Renal cortex interstitium (tissue), 15 donors: ENCODE measurements around the gene CFHR5. TPM values are rescaled to one million over a fixed set of nuclear protein-coding genes. Genes with fewer than 3 reads are reported as not detected.
"Not testable (repeated sequence)": the region's sequence is repeated elsewhere in the genome, so short reads cannot be mapped to it uniquely, and the experiment has no call there.

ENCODE experiments used
- DNase-seq, 11 donors: peaks; one replicate each; pipeline ENCODE4 v3.0.0-alpha.2; 2013; ENCODE audit warnings: low read depth in 9 of 11, low spot score in 4 of 11; ENCODE audit errors: extremely low read depth in 1 of 11
- long read RNA-seq, 16 experiments: transcript quantifications; one replicate each; lab custom pipeline, GENCODE V29; 2026
- polyA plus RNA-seq, 3 donors: library from polyadenylated mRNA; unstranded; fragments of 120-200 nt; gene quantifications; one replicate each; pipeline ENCODE4 v1.2.1, GENCODE V29; 2013; ENCODE audit not compliant: insufficient read length in 3 of 3

The CFHR5 gene
- polyA plus RNA-seq = not detected
- long read RNA-seq, donor 1 = 0 reads
- long read RNA-seq, donor 2 = 0 reads
- long read RNA-seq, donor 3 = 0 reads
- long read RNA-seq, donor 4 = 0 reads
- long read RNA-seq, donor 5 = 0 reads
- long read RNA-seq, donor 6 = 0 reads
- long read RNA-seq, donor 7 = 0 reads
- long read RNA-seq, donor 8 = 0 reads
- long read RNA-seq, donor 9 = 0 reads
- long read RNA-seq, donor 10 = 0 reads
- long read RNA-seq, donor 11 = 0 reads
- long read RNA-seq, donor 12 = 0 reads
- long read RNA-seq, donor 13 = 0 reads
- long read RNA-seq, donor 14 = 0 reads
- long read RNA-seq, donor 15 = 0 reads
- long read RNA-seq, donor 16 = 0 reads

DNA sequence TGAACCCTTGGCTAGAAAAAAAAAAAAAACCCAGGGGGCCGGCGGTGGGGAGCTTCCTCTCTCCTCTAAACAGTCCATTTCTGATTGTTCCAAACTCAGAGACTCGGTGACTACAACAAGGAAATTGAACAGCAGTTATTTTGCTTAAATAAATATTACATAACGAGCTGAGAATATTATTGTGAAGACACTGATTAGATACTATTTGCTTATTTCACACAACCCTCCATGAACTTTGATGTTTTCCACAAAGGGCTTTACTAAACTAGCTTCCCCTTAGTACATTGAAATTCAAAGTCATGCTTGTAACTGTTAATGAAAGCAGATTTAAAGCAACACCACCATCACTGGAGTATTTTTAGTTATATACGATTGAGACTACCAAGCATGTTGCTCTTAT lies at the start of gene CFHR5:
CFHR5 (plus strand) TSS at position 279 of the 400 bp plus-strand sequence; CDS start at position 388, 109 bp downstream.
- no peak for DNase-seq

DNA sequence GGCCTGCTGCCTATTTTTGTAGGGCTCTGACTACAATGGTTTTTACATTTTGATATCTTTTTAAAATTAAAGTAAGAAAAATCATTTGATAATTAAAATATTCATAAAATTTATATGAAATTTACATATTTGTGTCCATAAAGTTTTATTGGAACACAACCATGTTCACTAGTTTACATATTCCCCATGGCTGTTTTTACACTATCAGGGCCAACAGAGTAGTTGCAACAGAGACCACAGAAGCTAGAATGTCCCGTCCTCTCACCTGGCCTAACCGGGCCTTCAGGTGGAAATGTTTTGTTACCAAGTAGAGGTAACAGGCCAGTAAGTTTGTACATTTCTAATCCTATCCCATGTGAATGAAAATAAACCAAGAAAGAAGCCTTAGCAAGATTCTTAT lies 44.5 kb upstream of the CFHR5 start:
- DNase-seq = not testable (repeated sequence)

DNA sequence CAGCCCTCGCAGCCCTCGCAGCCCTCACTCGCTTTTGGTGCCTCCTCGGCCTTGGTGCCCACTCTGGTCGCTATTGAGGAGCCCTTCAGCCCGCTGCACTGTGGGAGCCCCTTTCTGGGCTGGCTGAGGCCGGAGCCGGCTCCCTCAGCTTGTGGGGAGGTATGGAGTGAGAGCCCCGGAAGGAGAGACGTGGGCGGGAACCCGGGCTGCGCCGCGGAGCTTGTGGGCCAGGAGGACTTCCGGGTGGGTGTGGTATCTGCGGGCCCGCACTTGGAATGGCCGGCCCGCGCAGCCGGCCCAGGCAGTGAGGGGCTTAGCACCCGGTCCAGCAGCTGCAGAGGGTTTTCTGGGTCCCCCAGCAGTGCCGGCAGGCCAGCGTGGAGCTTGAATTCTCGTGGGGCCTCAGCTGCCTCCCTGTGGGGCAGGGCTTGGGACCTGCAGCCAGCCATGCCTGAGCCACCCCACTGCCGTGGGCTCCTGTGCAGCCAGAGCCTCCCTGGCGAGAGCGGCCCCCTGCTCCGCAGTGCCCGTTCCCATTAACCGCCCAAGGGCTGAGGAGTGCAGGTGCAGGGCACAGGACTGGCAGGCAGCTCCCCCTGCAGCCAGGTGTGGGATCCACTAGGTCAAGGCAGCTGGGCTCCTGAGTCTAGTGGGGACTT lies 43.7 kb upstream of the CFHR5 start:
- no peak for DNase-seq

DNA sequence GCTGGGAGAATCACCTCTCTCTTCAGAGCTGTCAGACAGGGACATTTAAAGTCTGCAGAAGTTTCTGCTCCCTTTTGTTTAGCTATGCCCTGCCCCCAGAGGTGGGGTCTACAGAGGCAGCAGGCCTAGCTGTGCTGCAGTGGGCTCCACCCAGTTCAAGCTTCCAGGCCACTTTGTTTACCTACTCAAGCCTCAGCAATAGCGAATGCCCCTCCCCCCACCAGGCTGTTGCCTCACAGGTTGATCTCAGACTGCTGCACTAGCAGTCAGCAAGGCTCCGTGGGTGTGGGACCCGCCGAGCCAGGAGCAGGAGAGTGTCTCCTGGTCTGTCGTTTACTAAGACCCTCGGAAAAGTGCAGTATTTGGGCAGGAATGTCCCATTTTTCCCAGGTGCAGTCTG lies 35.9 kb upstream of the CFHR5 start:
- DNase-seq = not testable (repeated sequence)

DNA sequence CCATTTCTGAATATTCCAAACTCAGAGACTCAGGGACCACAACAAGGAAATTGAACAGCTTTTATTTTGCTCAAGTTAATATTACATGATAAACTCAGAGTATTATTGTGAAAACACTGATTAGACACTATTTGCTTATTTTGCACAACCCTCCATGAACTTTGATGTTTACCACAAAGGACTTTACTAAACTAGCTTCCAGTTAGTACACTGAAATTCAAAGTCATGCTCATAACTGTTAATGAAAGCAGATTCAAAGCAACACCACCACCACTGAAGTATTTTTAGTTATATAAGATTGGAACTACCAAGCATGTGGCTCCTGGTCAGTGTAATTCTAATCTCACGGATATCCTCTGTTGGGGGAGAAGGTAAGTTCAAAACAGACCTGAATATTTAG lies 33.8 kb upstream of the CFHR5 start, which contains the start of gene CFHR2:
CFHR2 (plus strand) TSS at position 171 of the 400 bp plus-strand sequence; CDS start at position 314, 143 bp downstream.
- not testable (repeated sequence) for DNase-seq

DNA sequence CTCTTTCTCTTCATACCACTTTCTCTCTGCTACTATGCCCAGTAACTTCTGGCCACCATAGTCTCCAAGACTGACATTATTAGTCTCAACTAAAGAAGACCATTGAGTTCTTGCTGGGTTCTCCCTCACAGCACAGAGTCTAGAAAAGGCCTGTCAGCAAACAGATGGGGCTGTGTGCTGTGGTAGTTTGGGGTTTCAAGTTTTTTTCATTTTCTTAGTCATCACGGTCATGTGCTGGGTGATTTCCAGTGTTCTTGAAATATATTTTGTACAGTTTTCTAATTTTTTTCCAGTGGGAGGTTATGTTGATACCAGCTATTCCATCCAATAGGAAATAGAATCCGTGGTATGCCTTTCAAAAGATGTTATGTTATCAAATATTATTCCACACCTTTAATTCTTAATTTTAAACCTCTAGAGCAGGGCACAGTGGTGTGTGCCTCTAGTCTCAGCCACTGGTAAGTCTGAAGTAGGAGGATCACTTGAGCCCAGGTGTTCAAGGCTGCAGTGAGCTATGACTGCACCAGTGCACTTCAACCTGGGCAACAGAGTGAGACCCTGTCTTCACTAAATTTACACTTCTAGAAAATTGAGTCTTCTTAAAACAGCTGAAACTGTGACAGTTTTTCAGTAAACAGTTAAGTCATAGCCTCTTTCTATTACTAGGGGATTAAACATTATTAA lies 25.5 kb upstream of the CFHR5 start:
- DNase-seq = no peak

DNA sequence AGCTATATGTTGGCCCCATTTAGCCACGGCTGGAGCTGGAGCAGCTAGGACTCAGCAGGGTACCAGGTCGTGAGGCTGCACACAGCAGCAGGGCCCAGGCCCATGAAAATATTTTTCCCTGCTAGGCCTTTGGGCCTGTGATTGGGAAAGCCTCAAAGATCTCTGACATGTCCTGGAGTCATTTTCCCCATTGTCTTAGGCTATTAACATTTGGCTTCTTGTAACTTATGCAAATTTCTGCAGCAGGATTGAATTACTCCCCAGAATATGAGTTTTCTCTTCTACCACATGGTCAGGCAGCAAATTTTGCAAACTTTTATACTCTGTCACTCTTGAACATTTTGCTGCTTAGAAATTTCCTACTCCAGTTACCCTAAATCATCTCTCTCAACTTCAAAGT lies 22.6 kb upstream of the CFHR5 start:
- DNase-seq = no peak

DNA sequence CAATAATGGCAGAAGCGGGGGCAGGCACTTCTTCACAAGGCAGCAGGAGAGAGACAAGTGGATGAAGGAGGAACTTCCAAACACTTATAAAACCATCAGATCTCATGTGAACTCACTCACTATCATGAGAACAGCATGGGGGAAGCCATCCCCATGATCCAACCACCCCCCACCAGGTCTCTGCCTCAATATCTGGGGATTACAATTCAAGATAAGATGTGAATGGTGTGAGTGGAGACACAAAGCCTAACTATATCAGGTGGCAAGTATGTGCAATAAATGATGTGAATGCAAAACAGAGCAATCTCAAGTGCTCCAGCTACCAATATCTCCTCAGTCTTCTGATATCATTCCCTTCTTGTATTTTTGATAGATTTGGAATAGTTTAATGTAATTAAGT lies 21.4 kb upstream of the CFHR5 start:
- no peak for DNase-seq

DNA sequence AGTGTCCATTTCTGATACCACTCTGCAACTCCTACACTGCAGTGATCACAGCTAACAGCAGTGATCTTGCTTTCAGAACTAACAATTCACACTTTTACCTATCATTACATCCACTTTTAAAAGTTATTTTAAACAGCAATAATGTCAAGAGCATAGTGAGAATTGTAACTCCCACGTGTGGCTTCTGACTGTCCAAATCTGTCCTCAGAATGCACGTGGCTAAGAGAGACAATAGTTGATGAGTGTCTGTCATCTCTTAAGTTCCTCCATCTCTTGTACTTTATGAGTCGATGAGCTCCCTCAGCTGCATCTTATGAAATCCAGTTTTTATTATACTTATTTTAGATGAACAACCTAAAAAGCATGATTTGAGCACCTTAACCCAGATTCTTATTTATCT lies 16.5 kb upstream of the CFHR5 start:
- DNase-seq = no peak

DNA sequence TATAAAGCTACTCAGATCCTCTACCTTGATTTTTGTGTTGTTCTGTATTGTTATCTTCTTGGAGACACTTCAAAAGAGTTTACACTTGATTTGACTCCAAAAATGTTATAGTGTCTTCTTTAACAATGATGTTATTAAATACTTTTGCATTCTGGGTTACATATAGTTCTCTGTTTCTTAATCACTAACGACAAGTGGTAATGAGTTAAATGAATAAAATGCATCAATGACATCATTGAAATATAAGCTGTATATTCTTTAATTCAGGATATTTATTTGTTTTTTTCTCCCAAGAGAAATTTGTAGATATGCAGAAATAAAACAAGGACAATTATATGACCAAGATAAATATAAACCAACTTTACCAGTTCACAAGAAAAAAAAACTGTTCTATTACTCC lies 7.2 kb upstream of the CFHR5 start:
- no peak for DNase-seq

DNA sequence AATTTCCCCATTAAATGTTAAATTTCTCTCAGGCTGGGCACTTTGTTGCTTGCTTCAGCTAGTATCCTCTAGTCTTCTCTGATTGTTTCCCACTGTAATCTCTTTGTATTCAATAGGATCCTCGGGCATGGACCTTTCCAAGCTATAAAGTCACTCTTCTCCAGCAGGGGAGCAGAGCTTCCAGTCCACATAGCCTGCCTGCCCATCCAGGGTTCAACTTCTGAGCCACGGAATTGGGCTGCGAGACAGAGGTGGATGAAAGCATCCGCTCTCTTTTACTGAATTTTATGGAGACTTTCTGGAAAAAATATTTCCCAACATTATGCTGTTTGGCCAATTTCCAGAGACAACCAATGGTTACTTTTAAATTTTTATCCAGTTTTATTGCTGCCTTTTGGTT lies 1.1 kb upstream of the CFHR5 start:
- DNase-seq = no peak

DNA sequence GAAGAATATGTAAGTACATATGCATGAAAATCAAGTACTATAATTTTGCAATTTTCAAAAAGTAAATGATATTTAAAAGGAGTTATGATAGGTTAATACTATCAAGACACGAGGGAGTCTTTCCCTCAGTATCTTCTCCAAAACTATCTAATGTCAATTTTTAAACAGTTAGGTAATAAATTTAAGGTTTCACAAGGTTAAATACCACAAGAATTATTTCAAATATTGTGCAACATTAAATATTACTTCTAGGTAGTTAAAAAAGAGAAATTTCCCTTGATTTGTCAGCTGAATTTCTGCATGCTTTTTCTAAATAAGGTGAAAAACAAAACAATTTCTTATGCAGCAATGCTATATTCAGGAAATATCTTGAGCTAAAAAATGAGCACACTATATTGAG lies 3.5 kb downstream of the CFHR5 start:
- DNase-seq = no peak

DNA sequence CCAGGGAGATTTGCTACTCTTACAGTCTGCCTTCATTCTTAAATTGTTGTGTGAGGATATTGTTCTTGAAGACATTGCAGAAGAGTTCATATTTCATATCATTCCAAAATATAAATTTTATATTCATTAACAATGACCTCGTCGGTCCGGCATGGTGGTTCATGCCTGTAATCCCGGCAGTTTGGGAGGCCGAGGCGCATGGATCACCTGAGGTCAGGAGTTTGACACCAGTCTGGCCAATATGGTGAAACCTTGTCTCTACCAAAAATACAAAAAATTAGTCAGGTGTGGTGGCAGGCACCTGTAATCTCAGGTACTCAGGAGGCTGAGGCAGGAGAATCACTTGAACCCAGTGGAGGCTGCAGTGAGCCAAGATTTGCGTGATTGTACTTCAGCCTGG lies 4.9 kb downstream of the CFHR5 start:
- DNase-seq = not testable (repeated sequence)

DNA sequence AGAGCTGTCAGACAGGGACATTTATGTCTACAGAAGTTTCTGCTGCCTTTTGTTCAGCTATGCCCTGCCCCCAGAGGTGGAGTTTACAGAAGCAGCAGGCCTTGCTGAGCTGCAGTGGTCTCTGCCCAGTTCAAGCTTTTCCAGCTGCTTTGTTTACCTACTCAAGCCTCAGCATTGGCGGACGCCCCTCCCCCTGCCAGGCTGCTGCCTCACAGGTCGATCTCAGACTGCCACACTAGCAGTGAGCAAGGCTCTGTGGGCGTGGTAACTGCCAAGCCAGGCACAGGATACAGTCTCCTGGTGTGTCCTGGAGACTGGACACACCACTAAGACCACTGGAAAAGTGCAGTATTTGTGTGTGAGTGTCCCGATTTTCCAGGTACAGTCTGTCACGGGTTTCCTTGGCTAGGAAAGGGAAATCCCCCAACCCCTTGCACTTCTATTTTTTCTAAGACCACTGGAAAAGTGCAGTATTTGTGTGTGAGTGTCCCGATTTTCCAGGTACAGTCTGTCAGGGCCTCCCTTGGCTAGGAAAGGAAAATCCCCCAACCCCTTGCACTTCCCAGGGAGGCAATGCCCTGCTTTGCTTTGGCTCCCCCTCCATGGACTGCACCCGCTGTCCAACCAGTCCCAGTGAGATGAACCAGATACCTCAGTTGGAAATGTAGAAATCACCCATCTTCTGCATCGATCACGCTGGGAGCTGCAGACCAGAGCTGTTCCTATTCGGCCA lies 14.7 kb downstream of the CFHR5 start:
- peak in 8 of 11 donors; percentile 2 to 18 (median 8) for DNase-seq

DNA sequence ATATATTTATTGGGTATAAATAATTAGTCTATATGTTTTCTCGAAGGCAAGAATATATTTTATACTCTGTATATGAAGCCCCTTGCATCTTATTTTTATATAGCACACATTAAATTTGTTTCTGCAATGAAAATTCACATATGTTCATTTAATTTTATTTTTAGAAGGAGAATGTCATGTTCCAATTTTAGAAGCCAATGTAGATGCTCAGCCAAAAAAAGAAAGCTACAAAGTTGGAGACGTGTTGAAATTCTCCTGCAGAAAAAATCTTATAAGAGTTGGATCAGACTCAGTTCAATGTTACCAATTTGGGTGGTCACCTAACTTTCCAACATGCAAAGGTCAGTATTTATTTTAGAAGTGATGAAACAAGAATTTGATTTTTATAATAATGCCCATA lies 16.6 kb downstream of the CFHR5 start:
- no peak for DNase-seq

DNA sequence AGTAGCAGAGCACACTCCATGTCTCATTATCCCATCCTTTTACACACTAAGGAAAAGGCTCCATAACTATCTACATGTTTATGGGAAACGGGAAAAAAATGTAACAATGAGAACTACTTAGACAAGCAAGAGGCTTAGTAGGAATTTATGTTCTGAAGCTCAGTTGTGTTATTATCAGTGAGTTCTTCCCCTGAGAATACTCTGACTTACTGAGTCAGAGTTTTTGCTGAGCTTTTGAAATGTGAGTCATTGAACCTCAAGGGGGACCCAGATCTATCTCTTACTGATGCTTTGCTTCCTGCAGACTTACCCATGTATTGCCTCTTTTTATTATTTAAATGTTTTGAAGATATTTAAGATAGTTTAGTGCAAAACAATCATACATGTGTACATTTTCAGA lies 20.1 kb downstream of the CFHR5 start:
- no peak for DNase-seq

DNA sequence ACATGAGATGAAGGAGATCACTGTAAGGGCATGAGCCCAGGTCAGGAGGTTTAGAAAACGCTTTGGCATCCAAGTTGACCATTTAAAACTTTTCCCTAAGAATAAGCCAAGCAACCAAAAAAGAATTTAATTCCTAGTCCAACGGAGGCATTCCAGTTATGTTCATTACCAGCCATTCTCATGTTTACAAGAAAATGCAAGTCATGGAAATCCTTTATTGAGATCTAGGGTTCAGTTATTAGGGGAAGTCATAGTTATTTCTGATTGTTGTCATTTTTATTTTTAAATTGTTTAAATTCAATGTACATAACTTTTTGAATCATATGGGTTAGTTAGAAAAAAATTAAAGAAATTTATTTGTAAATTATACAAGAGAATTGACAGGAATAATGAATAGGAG lies 24.5 kb downstream of the CFHR5 start:
- no peak for DNase-seq

DNA sequence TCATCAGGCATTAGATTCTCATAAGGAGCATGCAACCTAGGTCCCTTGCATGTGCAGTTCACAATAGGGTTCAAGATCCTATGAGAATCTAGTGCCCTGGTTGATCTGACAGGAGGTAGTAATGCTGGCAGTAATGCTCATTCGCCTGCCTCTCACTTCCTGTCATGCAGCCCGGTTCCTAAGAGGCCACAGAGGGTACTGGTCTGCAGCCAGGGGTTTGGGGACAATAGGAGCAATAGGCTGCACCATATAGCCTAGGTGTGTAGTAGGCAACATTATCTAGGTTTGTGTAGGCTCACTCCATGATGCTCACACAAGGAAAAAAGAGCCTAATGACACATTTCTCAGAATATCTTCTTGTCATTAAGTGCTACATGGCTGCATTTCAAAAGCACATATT lies 25.8 kb downstream of the CFHR5 start:
- no peak for DNase-seq

DNA sequence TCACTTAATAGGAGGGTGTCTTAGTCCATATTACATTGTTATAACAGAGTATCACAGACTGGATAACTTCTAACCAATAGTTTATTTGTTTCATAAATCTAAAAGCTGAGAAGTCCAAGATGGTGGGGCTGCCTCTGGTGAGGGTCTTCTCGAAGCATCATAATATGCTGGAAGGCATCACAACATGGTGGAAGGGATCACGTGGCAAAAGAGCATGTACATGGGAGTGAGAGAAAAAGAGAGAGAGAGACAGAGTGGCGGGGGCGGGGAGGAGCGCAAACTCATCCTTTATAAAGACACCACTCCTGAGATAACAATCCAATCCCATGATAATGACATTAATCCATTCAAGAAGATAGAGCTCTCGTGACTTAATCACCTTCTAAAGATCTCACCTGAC lies 31.5 kb downstream of the CFHR5 start:
- DNase-seq = no peak

DNA sequence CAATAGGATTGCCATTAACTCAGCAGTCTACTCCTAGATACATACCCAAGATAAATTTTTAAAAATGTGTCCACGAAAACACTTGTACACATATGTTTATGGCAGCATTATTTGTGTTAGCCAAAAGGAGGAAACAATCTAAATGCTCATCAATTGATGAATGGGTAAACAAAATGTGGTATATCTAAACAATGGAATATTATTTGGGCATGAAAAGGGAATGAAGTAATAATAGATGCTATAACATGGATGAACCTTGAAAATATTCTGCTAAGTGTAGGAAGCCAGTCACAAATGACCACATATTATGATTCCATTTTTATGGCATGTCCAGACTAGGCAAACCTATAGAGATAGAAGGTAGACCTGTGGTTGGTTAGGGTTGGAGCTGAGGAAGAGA lies 34.3 kb downstream of the CFHR5 start:
- no peak for DNase-seq
